ENCODE results near the gene MTA1. TPM values are rescaled to one million over a fixed set of nuclear protein-coding genes. Genes with fewer than 3 reads are reported as not detected.

MTA1 gene
- total and polyA plus RNA-seq, 2 of the 8 experiments (the other 6 are each of a cell fraction or from before 2014, with no cell fraction given) = 73.9 to 221 TPM

DNA sequence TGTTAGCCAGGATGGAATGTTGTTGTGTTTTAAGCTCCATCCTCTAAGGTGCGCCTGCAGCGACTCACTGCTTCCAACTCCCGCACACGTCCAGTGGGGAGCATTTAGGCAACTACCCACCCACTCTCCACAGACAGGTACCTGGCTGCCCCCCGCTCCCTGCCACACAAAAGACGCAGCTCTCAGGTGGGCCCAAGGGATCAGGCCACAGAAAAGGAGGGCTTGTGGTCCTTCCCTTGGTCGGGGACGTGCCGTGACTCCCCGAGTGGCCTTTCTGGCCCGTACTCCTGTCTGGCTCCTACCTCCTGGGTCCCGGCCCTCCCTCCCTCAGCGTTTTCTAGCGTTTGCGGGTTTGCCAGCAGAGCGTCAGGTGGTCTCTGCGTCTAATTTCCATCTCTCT is 87.6 kb downstream of the MTA1 start (continued):
- TF ChIP-seq EP300 (IDR thresholded peaks at IDR 0.05; ENCODE audit: borderline replicate concordance in 1 of 2, low read depth in 2 of 2, low read length in 2 of 2) = no peak
- TF ChIP-seq CEBPB (IDR thresholded peaks at IDR 0.05; ENCODE audit: low read depth, low read length) = no peak
- no peak for TF ChIP-seq YY1 (IDR thresholded peaks at IDR 0.05; ENCODE audit: low read depth, low read length)
- no peak for TF ChIP-seq KDM1A (IDR thresholded peaks at IDR 0.05; ENCODE audit: borderline replicate concordance, low read length)
- TF ChIP-seq GABPA (IDR thresholded peaks at IDR 0.05; ENCODE audit: borderline replicate concordance, insufficient read depth, low read length) = no peak
- TF ChIP-seq RBBP5 (IDR thresholded peaks at IDR 0.05; ENCODE audit: borderline replicate concordance, low read depth, low read length) = no peak
- no peak for TF ChIP-seq RFX5 (IDR thresholded peaks at IDR 0.05; ENCODE audit: borderline replicate concordance, low read depth, low read length)

Data from H1 (cell line).